ENCODE results near the gene CAPRIN1. TPM values are rescaled to one million over a fixed set of nuclear protein-coding genes. Genes with fewer than 3 reads are reported as not detected.

CAPRIN1 gene
- total RNA-seq, 1 donor from 2014 or later, result 192 TPM

DNA sequence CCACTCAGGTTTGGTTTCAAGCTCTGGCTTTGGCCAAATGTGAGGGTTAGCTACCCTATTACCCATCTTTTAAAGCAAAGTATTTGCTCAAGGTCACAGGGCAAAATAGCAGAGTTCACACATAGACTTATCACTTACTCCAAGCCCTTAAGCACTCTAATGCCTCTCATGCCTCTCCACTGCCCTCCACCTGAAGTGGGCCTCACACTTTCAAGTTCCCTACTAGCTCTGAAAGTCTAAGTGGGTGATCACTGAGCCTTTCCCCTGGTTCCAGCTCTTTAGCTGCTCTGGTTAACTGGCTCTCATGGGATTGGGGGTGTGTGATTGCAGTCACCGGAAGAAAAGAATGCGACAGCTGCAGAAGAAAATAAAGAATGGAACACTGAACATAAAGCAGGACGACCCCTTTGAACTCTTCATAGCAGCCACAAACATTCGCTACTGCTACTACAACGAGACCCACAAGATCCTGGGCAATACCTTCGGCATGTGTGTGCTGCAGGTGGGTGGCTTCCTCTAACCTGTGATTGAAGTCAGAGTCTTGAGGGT, 60.3 kb downstream of the CAPRIN1 start:
- H3K27ac ChIP-seq (ENCODE audit: low read depth, low read length), result no peak overlapping the region
- no peaks in the 10 kb centered on the region for H3K27me3 ChIP-seq (ENCODE audit: control insufficient read depth in 3 of 3, insufficient read depth in 3 of 3, low read length in 3 of 3)
- peaks cover 45 to 67% (median 65%) of the 10 kb centered on the region in 3 donors for H3K36me3 ChIP-seq (ENCODE audit: control insufficient read depth in 3 of 3, insufficient read depth in 3 of 3, low read length in 3 of 3)
- H3K4me3 ChIP-seq (ENCODE audit: low read length in 3 of 3), result no peak overlapping the region
- no peak overlapping the region for H3K9ac ChIP-seq (ENCODE audit: low read depth in 1 of 3, low read length in 3 of 3)
- no peaks in the 10 kb centered on the region for H3K9me3 ChIP-seq (ENCODE audit: control insufficient read depth in 3 of 3, low read length in 3 of 3)
- peaks cover 0 to 14% (median 7%) of the 10 kb centered on the region in 3 donors for H3K4me1 ChIP-seq (ENCODE audit: control insufficient read depth in 3 of 3, insufficient read depth in 3 of 3, low read length in 3 of 3)

DNA sequence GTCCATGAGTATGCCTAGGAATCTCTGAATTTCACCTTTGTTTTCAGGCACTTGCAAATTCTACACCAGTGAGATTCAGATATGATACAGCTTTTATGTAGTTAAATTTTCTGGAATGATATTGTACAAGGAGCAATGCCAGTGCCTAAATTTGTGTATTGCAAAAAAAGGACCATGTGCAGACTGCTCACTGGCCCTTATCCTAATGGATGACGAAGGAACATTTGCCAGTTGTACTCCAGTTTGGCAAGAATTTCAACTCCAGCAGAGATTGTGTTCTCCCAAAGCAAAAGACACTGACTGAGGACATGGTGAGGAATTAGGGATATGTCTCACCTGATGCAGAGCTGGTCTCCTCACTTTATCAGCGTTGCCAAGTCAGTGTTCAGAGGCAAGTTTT, 62.5 kb downstream of the CAPRIN1 start:
- Histone ChIP-seq H3K4me3 (ENCODE audit: low read length in 3 of 3) (no peak overlapping the region), H3K9ac (ENCODE audit: low read depth in 1 of 3, low read length in 3 of 3) (no peak overlapping the region), H3K9me3 (ENCODE audit: control insufficient read depth in 3 of 3, low read length in 3 of 3) (no peaks in the 10 kb centered on the region), H3K4me1 (ENCODE audit: control insufficient read depth in 3 of 3, insufficient read depth in 3 of 3, low read length in 3 of 3) (peaks cover 0 to 10% (median 3%) of the 10 kb centered on the region in 3 donors), H3K27me3 (ENCODE audit: control insufficient read depth in 3 of 3, insufficient read depth in 3 of 3, low read length in 3 of 3) (no peaks in the 10 kb centered on the region), H3K36me3 (ENCODE audit: control insufficient read depth in 3 of 3, insufficient read depth in 3 of 3, low read length in 3 of 3) (peaks cover 47 to 79% (median 76%) of the 10 kb centered on the region in 3 donors), H3K27ac (ENCODE audit: low read depth, low read length) (no peak overlapping the region)

DNA sequence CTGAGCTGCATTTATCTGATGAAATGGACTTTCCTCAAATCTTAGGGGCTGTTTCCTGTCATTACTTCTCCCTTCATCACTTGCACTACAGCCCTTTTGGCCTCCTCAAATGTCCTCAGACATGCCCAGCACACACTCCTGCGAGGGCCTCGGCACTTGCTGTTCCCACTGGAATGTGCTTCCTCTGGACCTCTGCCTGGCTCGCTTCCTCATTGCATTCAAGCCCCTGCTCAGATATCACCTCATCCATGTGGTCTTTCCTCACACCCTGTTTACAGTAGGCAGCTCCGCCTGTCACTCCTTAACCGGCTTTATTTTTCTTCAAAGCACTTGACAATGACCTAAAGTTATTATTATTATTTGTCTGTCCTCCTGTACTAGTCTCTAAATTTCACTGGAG, 62.9 kb downstream of the CAPRIN1 start:
- Histone ChIP-seq H3K36me3 (ENCODE audit: control insufficient read depth in 3 of 3, insufficient read depth in 3 of 3, low read length in 3 of 3) (peaks cover 45 to 79% (median 76%) of the 10 kb centered on the region in 3 donors), H3K4me1 (ENCODE audit: control insufficient read depth in 3 of 3, insufficient read depth in 3 of 3, low read length in 3 of 3) (peaks cover 0 to 10% (median 3%) of the 10 kb centered on the region in 3 donors), H3K27ac (ENCODE audit: low read depth, low read length) (no peak overlapping the region), H3K27me3 (ENCODE audit: control insufficient read depth in 3 of 3, insufficient read depth in 3 of 3, low read length in 3 of 3) (no peaks in the 10 kb centered on the region), H3K9me3 (ENCODE audit: control insufficient read depth in 3 of 3, low read length in 3 of 3) (no peaks in the 10 kb centered on the region), H3K9ac (ENCODE audit: low read depth in 1 of 3, low read length in 3 of 3) (no peak overlapping the region), H3K4me3 (ENCODE audit: low read length in 3 of 3) (no peak overlapping the region)

DNA sequence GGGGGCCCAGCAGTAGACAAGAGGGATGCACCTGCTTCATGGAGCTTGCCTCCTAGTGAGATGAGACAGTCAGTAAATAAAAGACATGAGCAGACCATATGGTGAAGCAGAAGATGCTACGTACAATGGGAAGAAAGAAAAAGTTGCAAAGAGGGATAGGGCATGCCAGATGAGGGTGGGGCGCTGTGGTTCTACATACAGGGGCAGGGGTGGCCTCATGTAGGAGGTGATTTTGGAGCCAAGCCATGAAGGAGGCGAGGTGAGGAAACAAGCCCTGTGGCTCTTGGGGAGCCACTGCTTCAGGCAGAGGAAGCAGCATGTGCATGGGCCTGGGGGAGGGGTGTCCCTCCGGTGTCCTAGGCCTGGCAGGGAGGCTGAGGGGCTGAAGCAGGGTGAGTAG, 69.1 kb downstream of the CAPRIN1 start:
- no peaks in the 10 kb centered on the region for H3K4me1 ChIP-seq (ENCODE audit: control insufficient read depth in 3 of 3, insufficient read depth in 3 of 3, low read length in 3 of 3)
- no peak overlapping the region for H3K4me3 ChIP-seq (ENCODE audit: low read length in 3 of 3)
- no peaks in the 10 kb centered on the region for H3K27me3 ChIP-seq (ENCODE audit: control insufficient read depth in 3 of 3, insufficient read depth in 3 of 3, low read length in 3 of 3)
- no peak overlapping the region for H3K9ac ChIP-seq (ENCODE audit: low read depth in 1 of 3, low read length in 3 of 3)
- H3K27ac ChIP-seq (ENCODE audit: low read depth, low read length), result no peak overlapping the region
- no peaks in the 10 kb centered on the region for H3K9me3 ChIP-seq (ENCODE audit: control insufficient read depth in 3 of 3, low read length in 3 of 3)
- H3K36me3 ChIP-seq (ENCODE audit: control insufficient read depth in 3 of 3, insufficient read depth in 3 of 3, low read length in 3 of 3), result peaks cover 47 to 83% (median 77%) of the 10 kb centered on the region in 3 donors

DNA sequence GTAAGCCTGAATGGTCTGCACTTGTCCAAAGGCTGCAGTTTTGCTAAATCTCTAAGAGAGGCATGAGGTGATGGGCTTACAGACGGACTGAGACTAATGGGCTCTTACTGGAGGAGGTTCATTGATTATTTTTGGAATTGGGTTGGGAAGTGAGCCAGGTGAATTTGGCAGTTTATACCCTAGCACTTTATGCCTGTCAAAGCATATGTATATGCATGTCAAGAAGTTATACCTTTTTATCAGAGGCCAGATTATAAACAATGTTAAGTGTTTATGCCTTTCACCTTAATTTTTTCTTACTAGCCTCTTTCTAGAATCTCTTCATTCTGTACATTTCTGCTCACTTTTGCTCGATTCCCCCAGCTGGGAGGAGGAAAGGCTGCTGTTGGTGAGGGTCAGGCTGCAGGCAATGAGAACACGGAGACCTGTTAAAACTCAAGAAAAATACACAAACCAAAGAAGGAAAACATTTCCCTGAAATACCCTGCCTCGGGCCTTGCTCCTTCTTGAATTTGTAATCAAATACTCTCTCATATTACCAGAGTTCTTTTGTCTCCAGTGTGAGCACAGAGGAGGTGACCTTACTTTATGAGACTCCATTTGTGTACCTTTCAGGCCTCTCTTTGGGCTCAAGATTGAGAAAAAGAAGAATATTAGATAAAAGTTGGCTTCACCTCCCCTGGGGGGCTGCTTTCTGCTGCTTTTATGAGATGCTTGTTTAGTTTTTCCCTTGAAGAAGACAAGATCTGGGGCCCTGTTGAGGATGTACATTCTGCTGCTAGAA, 73.5 kb downstream of the CAPRIN1 start:
- Histone ChIP-seq H3K36me3 (ENCODE audit: control insufficient read depth in 3 of 3, insufficient read depth in 3 of 3, low read length in 3 of 3) (peaks cover 48 to 69% (median 68%) of the 10 kb centered on the region in 3 donors), H3K4me3 (ENCODE audit: low read length in 3 of 3) (no peak overlapping the region), H3K9me3 (ENCODE audit: control insufficient read depth in 3 of 3, low read length in 3 of 3) (no peaks in the 10 kb centered on the region), H3K27ac (ENCODE audit: low read depth, low read length) (no peak overlapping the region), H3K27me3 (ENCODE audit: control insufficient read depth in 3 of 3, insufficient read depth in 3 of 3, low read length in 3 of 3) (no peaks in the 10 kb centered on the region), H3K9ac (ENCODE audit: low read depth in 1 of 3, low read length in 3 of 3) (no peak overlapping the region), H3K4me1 (ENCODE audit: control insufficient read depth in 3 of 3, insufficient read depth in 3 of 3, low read length in 3 of 3) (no peaks in the 10 kb centered on the region)

DNA sequence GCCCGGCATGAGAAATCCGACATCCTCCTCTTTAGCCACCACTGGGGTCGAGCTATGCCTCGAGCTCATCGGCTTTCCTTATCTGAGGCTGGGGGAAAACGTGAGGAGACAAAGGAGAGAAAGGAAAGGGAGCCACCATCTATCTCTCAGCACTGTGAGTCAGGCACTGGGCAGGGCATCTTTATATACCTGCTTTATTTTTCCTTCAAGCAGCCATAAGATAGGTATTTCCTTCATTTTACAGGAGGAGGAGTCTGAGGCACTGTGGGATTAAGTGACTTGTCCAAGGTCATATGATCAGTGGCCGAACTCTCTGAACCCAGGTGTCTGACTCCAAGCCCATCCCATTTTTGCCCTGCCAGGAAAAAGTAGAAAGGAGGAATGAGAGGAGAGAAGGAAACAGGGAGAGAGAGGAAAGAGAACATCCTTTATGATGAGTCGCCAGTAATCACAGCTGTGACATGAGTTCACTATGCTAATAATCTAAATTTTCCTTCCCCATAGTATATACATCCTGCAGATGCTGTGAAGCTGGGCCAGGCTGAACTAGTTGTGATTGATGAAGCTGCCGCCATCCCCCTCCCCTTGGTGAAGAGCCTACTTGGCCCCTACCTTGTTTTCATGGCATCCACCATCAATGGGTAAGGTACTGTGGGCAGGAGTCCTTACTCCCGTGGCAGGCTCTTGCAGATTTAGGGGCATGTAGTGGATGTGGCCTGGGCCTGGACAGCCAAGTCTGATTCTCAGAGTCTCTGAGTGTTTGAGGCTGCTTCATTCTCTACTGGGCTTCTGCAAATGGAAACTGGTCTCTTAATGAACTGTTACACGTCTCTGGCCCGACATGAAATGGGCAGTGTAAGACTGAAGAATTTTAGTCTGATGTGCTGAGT, 75.7 kb downstream of the CAPRIN1 start:
- Histone ChIP-seq H3K9me3 (ENCODE audit: control insufficient read depth in 3 of 3, low read length in 3 of 3) (no peaks in the 10 kb centered on the region), H3K9ac (ENCODE audit: low read depth in 1 of 3, low read length in 3 of 3) (no peak overlapping the region), H3K27me3 (ENCODE audit: control insufficient read depth in 3 of 3, insufficient read depth in 3 of 3, low read length in 3 of 3) (no peaks in the 10 kb centered on the region), H3K4me3 (ENCODE audit: low read length in 3 of 3) (no peak overlapping the region), H3K36me3 (ENCODE audit: control insufficient read depth in 3 of 3, insufficient read depth in 3 of 3, low read length in 3 of 3) (peaks cover 53 to 70% (median 70%) of the 10 kb centered on the region in 3 donors), H3K4me1 (ENCODE audit: control insufficient read depth in 3 of 3, insufficient read depth in 3 of 3, low read length in 3 of 3) (no peaks in the 10 kb centered on the region), H3K27ac (ENCODE audit: low read depth, low read length) (no peak overlapping the region)

DNA sequence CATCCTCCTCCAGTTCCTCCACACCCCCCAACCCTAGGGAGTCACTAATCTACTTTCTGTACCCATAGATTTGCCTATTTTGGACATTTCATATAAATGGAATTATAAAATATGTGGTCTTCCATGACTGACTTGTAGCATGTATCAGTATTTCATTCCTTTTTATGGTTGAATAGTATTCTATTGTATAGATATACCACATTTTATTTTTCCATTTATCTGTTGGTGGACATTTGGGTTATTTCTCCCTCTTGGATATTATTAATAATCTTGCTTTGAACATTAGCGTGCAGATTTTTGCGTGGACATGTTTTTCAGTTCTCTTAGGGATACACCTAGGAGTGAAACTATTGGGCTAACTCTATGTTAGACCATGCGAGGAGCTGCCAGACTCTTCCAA, 77.3 kb downstream of the CAPRIN1 start:
- H3K27ac ChIP-seq (ENCODE audit: low read depth, low read length), result no peak overlapping the region
- no peaks in the 10 kb centered on the region for H3K4me1 ChIP-seq (ENCODE audit: control insufficient read depth in 3 of 3, insufficient read depth in 3 of 3, low read length in 3 of 3)
- H3K27me3 ChIP-seq (ENCODE audit: control insufficient read depth in 3 of 3, insufficient read depth in 3 of 3, low read length in 3 of 3), result no peaks in the 10 kb centered on the region
- H3K9ac ChIP-seq (ENCODE audit: low read depth in 1 of 3, low read length in 3 of 3), result no peak overlapping the region
- H3K4me3 ChIP-seq (ENCODE audit: low read length in 3 of 3), result no peak overlapping the region
- no peaks in the 10 kb centered on the region for H3K9me3 ChIP-seq (ENCODE audit: control insufficient read depth in 3 of 3, low read length in 3 of 3)
- peaks cover 51 to 69% (median 66%) of the 10 kb centered on the region in 3 donors for H3K36me3 ChIP-seq (ENCODE audit: control insufficient read depth in 3 of 3, insufficient read depth in 3 of 3, low read length in 3 of 3)

DNA sequence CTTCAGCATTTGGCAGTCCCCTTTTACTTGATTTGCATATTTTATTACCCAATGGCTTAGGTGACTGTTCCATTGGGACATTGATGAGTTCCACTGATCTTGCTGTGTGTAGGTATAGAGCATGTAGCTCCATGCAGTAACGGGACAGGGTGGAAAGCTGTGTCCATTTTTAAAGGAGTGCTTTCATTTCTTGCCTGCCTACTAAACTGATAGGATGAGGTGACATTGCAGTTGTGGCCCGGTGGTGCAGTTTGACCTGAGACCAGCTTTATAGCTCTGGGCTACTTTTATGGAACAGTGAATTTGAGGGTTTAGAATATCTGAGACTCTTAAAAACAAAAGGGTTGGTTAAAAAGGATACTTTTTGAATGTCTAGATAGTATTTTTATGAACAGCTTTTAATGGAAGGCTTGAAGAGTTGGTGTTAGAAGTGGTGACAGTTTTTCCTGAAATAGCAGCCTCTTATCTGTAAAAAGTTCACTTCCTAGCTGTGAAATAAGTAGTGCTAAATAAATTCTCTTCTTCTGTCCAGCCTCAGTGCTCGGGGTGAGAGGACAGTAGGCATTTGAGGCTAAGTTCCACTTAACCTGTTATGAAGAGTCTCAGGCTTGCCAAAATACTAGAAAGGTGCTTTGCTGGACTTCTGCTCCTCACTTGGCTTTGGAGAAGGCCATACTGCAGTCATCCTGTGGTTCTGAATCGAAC, 80.9 kb downstream of the CAPRIN1 start:
- Histone ChIP-seq H3K27me3 (ENCODE audit: control insufficient read depth in 3 of 3, insufficient read depth in 3 of 3, low read length in 3 of 3) (no peaks in the 10 kb centered on the region), H3K4me3 (ENCODE audit: low read length in 3 of 3) (no peak overlapping the region), H3K4me1 (ENCODE audit: control insufficient read depth in 3 of 3, insufficient read depth in 3 of 3, low read length in 3 of 3) (no peaks in the 10 kb centered on the region), H3K27ac (ENCODE audit: low read depth, low read length) (no peak overlapping the region), H3K9me3 (ENCODE audit: control insufficient read depth in 3 of 3, low read length in 3 of 3) (no peaks in the 10 kb centered on the region), H3K9ac (ENCODE audit: low read depth in 1 of 3, low read length in 3 of 3) (no peak overlapping the region), H3K36me3 (ENCODE audit: control insufficient read depth in 3 of 3, insufficient read depth in 3 of 3, low read length in 3 of 3) (peaks cover 59 to 71% (median 71%) of the 10 kb centered on the region in 3 donors)

DNA sequence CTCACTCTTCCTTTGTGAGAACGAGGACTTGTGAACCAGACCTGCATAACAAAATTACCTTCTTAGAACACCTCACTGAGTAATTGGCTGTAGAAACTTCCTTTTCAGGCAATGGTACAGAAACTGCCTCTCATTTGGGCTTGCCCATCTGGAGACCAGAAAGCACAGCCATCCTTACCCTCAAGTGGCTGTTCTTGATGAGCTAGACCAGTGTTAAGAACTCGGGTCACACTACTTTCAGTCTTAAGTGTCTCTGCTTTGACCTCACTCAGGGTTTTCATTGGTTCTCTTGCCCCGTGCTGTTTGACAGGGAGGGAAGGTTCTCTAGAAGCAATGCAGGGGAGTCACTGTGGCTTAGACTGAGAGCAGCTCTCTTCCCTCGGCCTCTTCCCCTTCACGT, 83.2 kb downstream of the CAPRIN1 start:
- Histone ChIP-seq H3K4me1 (ENCODE audit: control insufficient read depth in 3 of 3, insufficient read depth in 3 of 3, low read length in 3 of 3) (no peaks in the 10 kb centered on the region), H3K36me3 (ENCODE audit: control insufficient read depth in 3 of 3, insufficient read depth in 3 of 3, low read length in 3 of 3) (peaks cover 74 to 88% (median 80%) of the 10 kb centered on the region in 3 donors), H3K9ac (ENCODE audit: low read depth in 1 of 3, low read length in 3 of 3) (no peak overlapping the region), H3K9me3 (ENCODE audit: control insufficient read depth in 3 of 3, low read length in 3 of 3) (no peaks in the 10 kb centered on the region), H3K27ac (ENCODE audit: low read depth, low read length) (no peak overlapping the region), H3K27me3 (ENCODE audit: control insufficient read depth in 3 of 3, insufficient read depth in 3 of 3, low read length in 3 of 3) (no peaks in the 10 kb centered on the region), H3K4me3 (ENCODE audit: low read length in 3 of 3) (no peak overlapping the region)

All from skeletal muscle tissue (tissue), 4 donors.